Lower leg skin (tissue), 3 donors: ENCODE data around the gene ELSPBP1.

Experiments used
- CTCF ChIP-seq, 3 donors: fragments of 450-650 bp; IDR thresholded peaks; one replicate each; pipeline ENCODE4 v1.5.1; 2016; ENCODE audit warnings: antibody characterized with exemption in 3 of 3, mild to moderate bottlenecking in 3 of 3, moderate library complexity in 2 of 3
- POLR2A ChIP-seq, 2 donors: fragments of 450-650 bp; IDR thresholded peaks; one replicate each; pipeline ENCODE4 v1.6.1; 2016 to 2017; ENCODE audit warnings: antibody characterized with exemption in 2 of 2, mild to moderate bottlenecking in 1 of 2, moderate library complexity in 1 of 2

GRCh38 chr19:48023518-48023917 is 29.1 kb downstream of the ELSPBP1 start:
- no peak for TF ChIP-seq CTCF (IDR thresholded peaks at IDR 0.05)
- TF ChIP-seq POLR2A (IDR thresholded peaks at IDR 0.05) = no peak
